ENCODE results near the gene ACSL3.

DNA sequence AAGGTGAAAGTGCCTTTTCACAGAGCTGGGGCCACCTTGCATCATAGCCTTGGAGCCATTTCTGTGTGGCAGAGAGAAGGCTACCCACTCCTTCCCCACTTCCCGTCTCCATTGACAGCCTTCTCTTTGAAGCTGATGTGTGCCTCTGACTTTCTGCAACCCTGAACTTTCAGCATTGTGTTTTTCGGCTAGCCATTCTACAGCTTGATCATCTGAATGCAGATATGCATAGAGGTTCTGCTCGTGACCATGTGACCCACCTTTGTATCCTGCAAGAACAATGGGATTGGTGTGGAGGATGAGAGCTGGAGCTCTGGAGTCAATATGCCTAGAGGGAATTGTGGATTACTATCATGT lies 122.1 kb downstream of the ACSL3 start:
- TF ChIP-seq, protein P1, sequence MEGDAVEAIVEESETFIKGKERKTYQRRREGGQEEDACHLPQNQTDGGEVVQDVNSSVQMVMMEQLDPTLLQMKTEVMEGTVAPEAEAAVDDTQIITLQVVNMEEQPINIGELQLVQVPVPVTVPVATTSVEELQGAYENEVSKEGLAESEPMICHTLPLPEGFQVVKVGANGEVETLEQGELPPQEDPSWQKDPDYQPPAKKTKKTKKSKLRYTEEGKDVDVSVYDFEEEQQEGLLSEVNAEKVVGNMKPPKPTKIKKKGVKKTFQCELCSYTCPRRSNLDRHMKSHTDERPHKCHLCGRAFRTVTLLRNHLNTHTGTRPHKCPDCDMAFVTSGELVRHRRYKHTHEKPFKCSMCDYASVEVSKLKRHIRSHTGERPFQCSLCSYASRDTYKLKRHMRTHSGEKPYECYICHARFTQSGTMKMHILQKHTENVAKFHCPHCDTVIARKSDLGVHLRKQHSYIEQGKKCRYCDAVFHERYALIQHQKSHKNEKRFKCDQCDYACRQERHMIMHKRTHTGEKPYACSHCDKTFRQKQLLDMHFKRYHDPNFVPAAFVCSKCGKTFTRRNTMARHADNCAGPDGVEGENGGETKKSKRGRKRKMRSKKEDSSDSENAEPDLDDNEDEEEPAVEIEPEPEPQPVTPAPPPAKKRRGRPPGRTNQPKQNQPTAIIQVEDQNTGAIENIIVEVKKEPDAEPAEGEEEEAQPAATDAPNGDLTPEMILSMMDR (IDR thresholded peaks at IDR 0.05) = no peak
- TF ChIP-seq POLR2AphosphoS5 (IDR thresholded peaks at IDR 0.05; ENCODE audit: low read depth, low read length) (no peak), SIN3A (IDR thresholded peaks at IDR 0.05; ENCODE audit: borderline replicate concordance, insufficient read depth, low read depth, low read length) (no peak)
- TF ChIP-seq, protein P2, sequence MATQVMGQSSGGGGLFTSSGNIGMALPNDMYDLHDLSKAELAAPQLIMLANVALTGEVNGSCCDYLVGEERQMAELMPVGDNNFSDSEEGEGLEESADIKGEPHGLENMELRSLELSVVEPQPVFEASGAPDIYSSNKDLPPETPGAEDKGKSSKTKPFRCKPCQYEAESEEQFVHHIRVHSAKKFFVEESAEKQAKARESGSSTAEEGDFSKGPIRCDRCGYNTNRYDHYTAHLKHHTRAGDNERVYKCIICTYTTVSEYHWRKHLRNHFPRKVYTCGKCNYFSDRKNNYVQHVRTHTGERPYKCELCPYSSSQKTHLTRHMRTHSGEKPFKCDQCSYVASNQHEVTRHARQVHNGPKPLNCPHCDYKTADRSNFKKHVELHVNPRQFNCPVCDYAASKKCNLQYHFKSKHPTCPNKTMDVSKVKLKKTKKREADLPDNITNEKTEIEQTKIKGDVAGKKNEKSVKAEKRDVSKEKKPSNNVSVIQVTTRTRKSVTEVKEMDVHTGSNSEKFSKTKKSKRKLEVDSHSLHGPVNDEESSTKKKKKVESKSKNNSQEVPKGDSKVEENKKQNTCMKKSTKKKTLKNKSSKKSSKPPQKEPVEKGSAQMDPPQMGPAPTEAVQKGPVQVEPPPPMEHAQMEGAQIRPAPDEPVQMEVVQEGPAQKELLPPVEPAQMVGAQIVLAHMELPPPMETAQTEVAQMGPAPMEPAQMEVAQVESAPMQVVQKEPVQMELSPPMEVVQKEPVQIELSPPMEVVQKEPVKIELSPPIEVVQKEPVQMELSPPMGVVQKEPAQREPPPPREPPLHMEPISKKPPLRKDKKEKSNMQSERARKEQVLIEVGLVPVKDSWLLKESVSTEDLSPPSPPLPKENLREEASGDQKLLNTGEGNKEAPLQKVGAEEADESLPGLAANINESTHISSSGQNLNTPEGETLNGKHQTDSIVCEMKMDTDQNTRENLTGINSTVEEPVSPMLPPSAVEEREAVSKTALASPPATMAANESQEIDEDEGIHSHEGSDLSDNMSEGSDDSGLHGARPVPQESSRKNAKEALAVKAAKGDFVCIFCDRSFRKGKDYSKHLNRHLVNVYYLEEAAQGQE (IDR thresholded peaks at IDR 0.05; ENCODE audit: insufficient read depth in 1 of 2, low read depth in 2 of 2, low read length in 1 of 2) = no peak

Data from Panc1 (cell line).